NCI-H2081 treated with DMSO at 0.1 percent for 48 hours (cell line): Measurements from ENCODE around the gene CEACAM6.

Source experiments
- DNase-seq: peaks from one replicate; lab custom pipeline; 2025; lab: John Stamatoyannopoulos, UW

The CEACAM6 gene

DNA sequence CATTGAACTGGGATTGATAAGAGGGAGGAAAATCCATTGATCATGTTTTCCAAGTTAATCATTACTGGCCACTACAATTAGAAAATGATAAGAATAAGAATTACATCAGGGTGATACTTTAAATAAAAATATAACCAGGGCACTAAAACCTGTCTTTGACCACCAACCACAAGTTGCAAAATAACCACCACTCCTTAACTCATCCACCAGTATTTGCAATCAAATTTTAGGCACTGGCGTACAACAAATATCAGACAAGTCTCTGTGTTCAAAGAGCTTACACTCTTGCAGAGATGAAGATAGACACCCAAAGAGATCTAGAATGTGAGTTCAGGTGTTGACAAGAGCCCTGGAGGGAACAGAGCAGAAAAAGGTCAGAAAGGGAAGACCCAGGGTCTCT, 41.6 kb downstream of the CEACAM6 start:
- DNase-seq: no peak

DNA sequence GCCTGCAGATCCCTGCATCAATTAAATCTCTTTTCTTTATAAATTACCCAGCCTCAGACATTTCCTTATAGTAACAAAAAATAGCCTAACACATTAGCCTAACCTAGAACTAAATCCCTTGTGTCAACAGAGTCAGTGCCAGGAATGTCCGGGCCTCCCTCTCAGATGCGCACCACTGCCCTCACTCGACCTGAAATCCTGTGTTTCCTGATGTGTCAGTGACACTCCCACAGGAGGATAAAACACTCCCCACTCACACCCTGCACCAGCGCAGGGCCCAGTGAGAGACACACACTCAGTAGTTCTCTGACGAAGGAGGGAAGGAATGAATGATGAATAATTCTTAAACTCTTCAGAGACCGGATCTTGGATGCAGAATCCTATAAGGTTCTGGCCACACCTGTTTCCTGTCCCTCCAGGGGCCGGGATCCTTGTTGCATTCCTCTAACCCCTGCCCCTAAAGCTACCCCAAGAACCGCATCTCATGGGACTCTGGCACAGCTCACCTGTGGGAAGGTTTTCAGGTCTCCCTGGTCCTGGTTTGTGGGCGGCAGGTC, 44.2 kb downstream of the CEACAM6 start:
- no peak for DNase-seq

DNA sequence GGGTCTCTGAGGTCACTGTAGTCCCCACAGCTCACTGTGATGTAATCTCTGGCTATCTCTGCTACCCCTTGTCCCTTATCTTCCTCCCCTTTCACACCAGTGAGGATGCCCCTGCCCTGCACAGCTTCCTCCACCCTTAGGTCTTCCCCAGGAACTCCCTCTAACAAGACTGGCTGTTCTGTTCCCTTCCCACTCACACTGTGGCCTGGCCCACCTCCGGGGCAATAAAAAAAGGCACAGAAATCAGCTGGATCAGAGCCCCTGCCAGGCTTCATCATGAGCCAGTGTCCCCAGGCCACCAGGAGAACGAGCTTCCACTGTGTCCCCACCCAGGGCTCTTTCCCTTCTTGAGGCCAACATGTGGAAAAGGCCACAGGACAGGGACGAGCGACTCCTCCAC, 45.7 kb downstream of the CEACAM6 start:
- no peak for DNase-seq

DNA sequence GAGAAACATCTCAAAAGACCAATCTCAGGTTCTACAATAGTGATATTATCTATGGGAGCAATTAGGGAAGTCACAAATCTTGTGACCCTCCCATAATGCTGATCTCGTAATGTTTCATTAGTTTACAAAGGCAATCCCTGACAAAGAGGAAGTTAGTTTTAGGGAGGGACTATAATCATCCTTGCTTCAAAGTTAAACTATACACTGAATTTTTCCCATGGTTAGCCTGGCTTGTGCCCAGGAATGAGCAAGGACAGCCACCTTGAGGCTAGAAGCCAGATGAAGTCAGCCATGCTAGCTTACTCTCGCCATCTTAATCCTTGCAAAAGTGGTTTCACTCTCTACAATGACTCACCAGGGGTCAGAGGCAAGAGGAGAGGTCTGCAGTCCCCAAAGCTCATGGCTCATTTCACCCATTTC, 46.5 kb downstream of the CEACAM6 start:
- DNase-seq: no peak

DNA sequence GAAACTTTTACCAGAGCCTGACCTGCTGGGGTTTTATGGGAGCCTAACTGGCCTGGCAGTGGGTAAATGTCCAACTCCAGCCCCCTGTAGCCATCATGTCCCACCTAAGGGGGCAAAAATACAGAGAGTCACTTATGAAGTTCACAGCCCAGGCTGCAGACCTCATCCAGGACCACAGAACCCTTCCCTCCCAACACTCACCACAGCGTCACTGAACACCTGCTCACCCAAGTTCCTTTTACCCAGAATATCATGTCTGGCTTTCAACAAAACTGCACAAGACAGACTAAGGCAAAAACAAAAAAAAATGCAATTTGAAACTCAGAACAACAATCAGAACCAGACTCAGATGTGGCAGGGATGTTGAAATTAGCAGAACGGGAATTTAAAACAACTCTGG, 47.4 kb downstream of the CEACAM6 start:
- no peak for DNase-seq

DNA sequence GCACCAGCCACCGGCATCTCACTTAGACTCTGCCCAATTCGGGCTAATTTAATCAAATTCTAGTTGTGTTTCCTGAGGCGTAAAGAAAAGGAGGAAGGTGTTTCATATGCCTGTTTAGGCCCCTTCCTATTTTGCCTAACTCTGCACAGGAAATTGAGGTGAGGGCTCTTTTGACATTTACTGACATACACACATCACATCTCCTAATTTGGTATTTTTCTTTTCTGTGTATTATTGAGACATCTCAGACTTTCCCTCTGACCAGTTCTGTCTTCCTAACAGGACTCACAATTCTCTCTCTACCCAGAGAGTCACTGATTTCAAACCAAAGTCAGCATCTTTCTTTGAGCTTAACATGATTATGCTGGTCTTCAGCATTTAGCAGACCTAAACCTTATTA, 49.0 kb downstream of the CEACAM6 start:
- no peak for DNase-seq

DNA sequence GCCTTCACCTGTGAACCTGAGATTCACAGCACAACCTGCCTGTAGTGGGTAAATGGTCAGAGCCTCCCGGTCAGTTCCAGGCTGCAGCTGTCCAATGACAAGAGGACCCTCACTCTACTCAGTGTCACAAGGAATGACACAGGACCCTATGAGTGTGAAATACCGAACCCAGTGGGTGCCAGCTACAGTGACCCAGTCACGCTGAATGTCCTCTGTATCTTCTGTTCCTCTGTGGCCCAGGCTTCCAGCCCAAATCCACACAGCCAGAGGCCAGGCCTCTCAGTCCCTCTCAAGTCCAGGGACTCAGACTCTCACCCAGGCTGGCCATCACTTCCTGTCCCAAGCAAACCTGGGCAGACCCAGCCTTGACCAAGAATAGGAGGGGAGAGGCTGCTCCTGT, 51.8 kb downstream of the CEACAM6 start:
- no peak for DNase-seq

DNA sequence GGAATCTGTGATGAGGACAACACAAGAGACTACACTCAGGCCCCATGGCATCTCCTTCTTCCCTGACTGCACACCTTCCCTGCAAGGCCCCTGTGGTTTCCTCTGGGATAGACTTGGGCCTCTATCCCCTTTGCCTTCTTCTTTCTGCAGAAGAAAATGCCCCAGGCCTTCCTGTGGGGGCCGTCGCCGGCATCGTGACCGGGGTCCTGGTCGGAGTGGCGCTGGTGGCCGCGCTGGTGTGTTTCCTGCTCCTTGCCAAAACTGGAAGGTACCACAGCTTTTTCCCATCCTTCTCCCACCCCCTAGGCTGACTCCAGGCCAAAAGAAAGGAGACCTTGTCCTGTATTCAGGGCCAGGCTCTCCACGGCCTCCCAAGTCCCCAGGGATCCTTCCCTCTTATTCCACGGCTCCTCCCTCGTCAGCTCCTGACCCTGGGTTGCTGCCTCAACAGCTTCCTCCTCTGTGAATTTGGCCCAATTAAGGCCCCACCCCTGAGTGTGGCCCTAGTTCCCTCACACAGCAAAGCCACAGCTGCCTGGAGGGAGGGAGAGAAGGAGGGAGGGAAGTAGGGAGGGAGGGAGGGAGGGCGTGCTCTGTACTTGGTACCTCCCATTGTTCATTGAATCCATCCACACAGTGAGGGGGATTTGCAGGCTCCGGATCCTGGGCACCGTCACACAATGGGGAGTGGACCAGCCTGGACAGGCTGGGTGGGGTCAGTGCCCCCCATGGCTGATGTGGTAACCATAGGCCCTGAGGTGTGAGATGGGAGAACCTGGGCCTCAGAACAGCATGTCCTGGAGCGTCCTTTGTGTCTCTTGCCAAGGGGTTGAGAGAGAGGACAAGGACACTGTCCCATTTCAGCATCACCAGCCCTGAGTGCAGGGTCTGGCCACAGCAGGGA, 53.6 kb downstream of the CEACAM6 start:
- DNase-seq: no peak

DNA sequence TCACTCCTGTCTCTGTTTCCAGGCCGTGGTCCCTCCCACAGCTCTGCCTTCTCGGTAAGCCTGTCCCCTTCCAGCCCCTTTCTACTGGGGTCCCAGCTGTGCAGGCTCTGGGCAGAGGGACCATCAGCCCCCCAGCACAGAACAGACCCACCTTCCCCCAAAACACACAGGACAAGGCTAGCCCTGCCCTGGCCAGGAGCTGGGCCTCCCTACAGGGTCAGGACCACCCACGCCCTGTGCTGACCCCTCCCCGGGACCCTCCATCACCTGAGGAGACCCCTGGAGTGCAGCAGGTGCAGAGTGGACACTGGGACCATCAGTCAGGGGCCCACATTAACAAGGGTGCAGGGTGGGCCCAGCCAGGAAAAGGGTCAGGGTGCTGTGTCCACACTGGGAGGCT, 55.0 kb downstream of the CEACAM6 start:
- no peak for DNase-seq

DNA sequence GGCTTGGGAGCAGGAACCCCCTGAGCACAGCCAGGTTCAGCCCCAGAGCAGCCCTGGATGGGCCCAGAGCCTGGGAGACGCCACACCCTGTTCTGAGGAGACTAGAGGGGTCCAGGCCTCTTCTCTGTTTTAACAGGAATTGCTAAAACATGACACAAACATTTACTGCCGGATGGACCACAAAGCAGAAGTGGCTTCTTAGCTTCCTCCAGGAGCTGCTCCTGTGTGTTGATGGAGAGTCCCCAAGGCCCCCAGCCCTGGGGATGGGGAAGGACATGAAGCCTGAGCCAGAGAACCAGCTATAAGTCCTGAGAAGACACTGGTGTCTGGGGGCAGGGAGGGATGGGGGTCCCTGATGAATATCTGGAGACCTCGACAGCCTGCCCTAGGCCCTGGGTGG, 55.7 kb downstream of the CEACAM6 start:
- no peak for DNase-seq

DNA sequence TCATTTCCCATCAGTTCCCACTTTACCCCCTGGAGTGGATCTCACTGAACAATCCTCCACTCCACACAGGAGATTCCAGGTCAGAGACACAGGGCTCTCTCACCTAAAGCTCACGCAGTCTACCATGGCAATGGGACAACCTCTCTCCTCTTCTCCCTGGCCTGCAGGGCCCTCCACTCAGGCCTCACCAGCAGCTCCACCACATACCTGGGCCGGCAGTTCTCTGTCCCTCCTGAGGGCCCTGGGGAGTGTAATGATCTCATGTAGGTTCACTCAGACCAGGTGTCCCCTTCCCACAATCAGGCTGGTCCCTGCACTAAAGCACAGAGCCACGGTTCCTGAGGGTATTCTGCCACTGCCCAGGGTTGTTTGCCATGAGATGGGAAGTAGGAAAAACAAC, 56.7 kb downstream of the CEACAM6 start:
- no peak for DNase-seq

DNA sequence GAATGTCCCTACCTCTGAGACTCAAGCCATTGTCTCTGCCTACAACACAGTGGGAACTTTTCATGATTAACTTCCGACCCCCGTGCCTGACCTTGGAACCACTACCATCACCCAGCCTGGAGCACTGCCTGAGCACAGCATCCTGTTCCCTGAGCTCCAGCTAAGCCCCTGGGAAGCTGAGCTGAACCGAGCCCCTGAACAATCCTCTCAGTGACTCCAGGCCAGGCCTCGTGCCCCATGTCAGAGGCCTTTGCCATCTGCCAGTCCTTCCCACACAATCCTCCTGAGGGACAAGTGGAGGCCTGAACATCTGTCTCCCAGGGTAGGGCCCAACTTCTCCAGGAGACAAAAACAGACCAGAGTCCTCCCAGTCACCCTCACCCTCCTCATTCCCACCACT, 58.6 kb downstream of the CEACAM6 start:
- no peak for DNase-seq

DNA sequence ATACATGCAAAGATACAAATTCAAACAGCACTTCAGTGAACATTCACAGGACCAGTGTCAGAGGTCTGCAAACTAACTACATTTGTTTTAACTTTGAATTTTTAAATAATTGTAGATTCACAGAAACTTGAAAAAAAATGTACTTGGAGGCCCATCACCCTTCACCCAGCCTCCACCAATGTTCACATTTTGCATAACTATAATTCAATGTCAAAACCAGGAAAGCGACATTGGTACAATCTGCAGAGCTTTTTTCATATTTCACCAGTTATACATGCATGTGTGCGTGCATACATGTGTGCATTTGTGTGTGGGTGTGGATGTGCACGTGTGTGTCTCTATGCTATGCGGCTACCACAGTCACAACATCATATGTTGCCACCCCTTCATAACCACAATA, 60.0 kb downstream of the CEACAM6 start:
- no peak for DNase-seq

DNA sequence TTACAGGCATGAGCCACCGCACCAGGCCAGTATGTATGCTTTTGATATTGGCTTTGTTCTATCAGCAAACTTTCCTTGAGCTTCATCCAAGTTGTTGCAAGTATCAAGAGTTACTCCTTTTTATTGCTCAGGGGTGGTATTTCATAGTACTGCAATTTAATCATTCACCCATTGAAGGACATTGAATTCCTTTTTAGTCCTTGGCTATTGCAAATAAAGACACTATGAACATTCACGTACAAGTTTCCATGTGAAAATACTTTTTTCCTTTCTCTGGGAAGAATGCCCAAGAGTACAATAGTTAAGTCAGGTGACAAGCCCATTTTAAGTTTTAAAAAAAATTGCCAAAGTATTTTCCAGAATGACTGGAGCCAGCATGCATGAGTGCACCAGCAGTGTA, 61.4 kb downstream of the CEACAM6 start:
- no peak for DNase-seq

DNA sequence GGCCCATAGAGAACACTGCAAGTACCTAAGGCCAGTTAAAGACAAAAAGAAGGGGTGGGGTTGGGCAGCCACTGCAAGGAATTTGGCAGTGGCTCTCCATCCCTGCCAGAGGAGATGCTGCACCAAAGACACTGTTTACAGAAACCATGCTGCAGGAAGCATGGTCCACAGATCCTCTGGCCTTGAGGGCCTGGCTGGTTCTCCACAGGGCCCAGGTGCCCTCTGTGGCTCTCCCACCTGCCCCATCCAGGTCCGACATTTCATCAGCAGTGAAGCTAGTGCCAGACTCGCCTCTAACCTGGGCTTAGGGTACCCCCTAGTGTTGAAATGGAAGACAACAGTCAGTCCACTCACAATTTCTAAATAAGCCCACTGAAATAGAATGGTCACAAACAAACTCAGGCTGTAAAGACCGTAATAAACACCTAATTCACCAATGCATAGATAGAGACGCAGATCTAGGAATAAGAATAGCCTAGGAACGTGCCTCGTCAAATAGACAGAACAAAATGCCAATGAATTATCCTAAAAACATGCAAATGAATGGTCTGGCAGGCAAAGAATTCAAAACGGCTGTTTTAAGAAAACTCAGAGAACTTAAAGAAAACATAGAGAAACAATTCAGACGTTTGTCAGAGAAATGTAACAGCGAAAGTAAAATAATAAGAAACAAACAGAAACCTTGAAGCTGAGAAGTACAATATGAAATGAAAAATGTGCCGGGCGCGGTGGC, 65.8 kb downstream of the CEACAM6 start:
- peak; percentile 42 for DNase-seq
